SKM-1 treated with dmso at 0.1 percent for 144 hours (cell line): ENCODE measurements around the gene NDFIP2.

ENCODE experiments used
- DNase-seq: peaks from one replicate; lab custom pipeline; 2025; ENCODE audit not compliant: unreplicated experiment; lab: John Stamatoyannopoulos, UW

The NDFIP2 gene, protein sequence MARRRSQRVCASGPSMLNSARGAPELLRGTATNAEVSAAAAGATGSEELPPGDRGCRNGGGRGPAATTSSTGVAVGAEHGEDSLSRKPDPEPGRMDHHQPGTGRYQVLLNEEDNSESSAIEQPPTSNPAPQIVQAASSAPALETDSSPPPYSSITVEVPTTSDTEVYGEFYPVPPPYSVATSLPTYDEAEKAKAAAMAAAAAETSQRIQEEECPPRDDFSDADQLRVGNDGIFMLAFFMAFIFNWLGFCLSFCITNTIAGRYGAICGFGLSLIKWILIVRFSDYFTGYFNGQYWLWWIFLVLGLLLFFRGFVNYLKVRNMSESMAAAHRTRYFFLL

DNA sequence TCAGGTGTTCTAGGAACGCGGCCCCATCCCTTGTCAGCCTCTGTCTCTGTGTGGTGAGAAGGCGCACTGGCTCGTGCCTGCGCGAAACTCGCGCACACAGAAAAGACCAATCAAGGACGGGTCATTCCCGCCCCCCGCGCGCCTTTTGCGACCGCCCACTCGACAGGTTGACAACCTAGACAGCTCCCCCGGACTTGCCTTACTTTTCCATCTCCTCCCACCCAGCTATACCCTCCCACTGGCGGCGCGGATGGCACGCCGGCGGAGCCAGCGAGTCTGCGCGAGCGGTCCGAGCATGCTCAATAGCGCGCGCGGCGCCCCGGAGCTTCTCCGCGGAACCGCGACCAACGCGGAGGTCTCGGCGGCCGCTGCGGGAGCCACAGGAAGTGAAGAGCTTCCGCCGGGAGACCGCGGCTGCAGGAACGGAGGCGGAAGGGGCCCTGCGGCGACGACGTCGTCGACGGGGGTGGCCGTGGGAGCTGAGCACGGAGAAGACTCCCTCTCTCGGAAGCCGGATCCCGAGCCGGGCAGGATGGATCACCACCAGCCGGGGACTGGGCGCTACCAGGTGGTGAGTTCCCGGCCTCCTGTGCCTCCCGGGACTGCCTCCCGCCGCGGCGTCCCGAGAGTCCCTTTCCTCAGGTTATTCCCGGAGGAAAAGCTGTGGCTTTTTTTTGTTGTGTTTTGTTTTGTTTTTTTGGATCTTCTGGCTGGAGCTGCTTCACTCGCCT, at the start of gene NDFIP2:
Gene NDFIP2, plus strand, starts transcription at position 202 of the 731 bp plus-strand sequence. Its CDS starts 49 bp downstream, at position 251.
- peak; percentile 68 for DNase-seq

DNA sequence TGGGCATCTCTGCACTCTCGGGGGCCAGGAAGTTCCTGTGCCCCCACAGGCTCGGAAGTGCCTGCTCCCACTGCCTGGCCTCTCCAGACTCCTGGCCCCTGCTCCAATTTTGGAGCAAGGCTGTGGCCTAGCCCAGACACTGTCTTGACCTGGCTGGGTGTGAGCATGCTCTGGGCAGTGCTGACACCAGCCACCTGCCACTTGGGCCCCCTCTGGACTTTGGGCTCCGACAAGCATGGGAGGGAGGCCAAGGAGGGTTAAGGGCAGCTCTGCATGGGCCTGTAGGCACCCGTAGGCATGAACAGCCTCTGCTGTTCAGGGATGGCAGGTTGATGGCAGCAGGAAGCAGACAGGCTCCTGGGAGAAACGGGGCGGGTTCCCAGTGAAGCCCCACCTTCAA, 48.9 kb upstream of the NDFIP2 start:
- no peak for DNase-seq

DNA sequence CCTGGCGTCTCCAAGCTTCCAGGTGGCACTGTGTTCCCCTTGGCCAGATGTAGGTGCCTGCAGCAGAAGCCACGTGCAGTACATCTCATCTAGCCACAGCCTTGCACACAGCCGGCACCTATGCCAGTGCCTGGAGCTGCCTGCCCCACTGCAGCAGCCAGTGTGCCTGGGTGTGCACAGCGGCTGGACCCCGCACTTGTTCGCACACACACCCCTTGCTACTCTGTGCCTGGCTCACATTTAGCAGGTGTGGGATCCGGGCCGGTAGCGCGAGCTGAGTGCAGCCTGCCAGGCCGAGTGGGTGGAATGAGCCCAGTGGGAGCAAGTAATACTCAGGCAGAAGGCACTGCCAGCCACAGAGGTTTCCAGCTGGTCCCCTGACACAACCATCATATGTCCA, 48.0 kb upstream of the NDFIP2 start:
- DNase-seq = no peak

DNA sequence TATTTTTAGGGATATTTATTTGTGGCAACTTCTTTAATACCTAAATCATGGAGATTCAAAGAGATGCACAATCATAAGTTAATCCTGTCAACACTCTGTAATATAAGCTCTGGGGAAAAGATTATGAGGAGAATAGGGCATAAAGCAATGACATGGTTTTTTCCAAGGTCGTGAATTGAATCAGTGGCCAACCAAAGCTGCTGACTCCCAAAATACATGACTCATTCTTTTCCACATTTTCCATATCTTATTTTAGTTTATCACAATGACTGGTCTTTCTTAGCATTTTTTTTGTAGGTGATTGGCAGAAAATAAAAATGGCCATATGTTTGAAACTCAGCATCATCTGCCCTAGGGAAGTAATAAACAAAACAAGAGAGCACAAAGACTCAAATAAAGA, 46.4 kb upstream of the NDFIP2 start:
- DNase-seq = no peak

DNA sequence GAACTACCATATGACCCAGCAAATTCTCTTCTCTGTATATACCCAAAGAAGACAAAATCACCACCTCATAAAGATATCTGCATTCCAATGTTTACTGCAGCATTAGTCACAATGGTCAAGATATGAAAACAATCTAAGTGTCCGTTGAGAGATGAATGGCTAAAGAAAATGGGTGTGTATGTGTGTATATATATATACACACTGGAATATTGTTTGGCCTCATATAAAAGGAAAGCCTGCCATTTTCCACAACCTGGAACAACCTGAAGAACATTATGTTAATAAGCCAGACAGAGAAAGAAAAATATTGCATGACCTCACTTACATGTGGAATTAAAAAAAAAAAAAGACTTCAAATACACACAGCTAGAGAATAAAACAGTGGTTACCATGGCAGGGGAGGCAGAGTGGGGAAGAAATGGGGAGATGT, 45.4 kb upstream of the NDFIP2 start:
- no peak for DNase-seq

DNA sequence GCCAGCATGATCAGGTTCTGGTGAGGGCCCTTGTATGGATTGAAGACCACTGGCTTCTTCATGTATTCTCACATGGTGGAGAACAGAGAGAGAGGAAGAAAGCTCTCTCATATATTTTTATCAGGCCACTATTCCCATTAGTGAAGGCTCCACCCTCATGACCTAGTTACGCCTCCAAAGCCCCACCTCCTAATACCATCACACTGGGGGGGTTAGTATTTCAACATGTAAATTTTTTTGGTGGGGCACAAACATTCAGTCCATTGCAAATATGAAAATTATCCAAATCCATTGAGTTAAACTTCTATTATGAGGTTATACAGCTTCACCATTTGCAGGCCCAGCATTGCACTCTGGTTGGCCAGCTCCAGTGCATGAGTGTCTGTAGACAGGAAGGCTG, 41.7 kb upstream of the NDFIP2 start:
- no peak for DNase-seq

DNA sequence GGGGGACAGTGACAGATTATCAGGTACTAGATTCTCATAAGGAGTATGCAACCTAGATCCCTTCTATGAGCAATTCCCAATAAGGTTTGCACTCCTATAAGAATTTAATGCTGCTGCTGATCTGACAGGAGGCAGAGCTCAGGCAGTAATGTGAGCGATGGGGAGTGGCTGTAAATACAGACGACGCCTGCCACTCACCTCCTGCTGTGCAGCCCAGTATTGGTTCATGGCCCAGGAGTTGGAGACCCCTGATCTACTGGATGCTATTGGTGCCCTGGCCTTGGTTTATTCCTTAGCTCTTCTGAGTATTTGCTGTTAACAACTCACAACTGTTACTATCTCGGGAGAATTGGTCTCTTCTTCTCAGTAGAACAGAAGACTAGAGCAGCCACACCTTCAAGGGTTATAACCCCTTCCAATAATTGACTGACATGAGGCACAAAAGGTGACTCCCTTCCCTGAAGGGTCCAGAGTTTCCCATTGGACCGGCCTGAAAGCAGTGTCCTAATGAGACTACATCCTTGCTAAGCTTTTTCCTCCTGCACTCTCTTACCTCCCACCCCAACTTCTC, 39.9 kb upstream of the NDFIP2 start:
- no peak for DNase-seq

DNA sequence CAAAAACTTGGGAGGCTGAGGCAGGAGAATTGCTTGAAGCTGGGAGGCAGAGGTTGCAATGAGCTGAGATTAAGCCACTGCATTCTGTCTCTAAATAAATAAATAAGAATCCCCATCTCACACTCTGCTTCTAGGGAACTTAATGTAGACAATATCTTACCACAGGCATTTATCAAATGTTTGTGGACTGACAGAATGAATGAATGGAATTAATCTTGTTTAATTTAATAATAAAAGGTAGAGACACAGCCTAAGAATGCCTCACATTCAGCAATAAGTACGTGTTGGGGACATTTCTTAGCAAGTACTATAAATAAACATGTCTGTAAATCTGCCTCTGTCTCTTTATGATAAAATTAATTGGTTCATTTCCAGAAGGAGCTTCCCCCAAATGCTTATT, 38.7 kb upstream of the NDFIP2 start:
- DNase-seq = no peak

DNA sequence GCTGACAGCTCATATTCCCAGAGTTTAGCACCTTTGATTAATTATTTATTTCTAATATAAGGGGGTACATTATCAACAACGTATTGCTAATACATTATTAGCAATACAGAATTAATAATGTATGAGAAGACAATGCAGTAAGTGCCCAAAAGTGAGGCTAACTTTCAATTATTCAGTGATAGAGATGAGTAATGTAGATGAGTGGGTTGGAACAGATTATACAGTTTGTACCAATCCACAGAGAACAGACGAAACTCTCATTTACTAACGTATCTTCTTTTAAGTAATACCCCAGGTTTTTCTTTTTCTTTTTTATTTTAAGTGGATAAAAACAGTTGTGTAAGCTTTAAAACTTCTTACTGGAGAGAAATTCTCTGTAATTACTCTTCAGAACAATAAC, 38.2 kb upstream of the NDFIP2 start:
- no peak for DNase-seq

DNA sequence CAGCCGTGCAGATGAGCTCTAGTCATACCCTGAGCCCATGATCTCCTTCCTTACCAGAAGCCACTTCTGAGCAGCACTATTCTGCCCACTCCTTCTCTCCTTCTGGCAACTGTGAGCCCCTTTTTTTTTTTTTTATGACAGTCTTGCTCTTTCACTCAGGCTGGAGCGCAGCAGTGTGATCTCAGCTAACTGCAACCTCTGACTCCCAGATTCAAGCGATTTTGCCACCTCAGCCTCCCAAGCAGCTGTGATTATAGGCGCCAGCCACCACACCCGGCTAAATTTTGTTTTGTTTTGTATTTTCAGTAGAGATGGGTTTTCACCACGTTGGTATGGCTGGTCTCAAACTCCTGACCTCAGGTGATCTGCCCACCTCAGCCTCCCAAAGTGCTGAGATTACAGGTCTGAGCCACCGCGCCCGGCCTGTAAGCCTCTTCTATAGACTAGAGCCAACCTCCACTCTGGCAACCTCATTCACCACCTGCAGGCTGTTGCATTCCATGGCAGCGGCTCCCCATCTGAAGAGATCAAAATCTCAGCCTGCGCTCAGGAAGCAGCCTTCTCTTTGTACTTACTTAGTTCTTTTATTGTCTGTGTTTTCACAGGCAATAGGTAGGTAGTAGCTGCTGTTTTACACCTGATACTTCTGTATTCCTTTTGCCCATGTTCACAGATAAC, 34.8 kb upstream of the NDFIP2 start:
- no peak for DNase-seq

DNA sequence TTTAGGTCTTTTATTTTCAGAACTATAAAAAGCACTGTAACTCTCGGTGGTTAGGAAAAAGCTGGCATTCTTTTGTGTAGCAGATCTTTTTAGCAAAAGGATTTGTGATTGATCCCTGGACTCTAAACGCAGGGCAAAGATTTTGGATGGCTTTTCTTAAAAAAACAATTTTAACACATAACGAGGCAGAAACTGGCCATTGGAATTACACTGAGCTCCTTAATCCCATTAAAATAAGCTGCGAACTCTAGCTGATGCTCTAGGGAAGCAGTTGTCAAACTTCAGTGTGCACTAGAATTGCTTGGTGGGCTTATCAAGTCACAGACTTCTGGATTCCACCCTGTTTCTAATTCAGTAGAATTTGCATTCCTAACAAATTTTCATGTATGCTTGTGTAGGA, 33.8 kb upstream of the NDFIP2 start:
- no peak for DNase-seq

DNA sequence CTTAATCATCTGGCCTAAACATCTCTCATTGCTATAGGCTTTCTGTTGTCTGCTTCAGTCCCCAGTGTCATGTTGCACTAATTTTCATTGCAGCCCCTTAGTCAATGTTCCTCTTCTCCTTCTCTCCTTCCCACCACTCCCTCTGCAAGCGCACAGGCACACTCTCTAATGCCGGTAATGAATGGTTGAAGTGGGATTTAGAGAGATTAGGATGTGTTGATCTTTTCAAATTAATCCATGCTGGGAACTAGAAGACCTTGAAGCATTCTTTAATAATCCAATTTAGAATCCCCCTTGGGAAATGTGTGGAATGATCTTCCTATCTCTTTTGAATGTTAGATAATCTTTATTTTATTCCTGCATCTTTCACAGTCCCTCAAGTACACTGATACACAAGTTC, 33.2 kb upstream of the NDFIP2 start:
- DNase-seq = no peak

DNA sequence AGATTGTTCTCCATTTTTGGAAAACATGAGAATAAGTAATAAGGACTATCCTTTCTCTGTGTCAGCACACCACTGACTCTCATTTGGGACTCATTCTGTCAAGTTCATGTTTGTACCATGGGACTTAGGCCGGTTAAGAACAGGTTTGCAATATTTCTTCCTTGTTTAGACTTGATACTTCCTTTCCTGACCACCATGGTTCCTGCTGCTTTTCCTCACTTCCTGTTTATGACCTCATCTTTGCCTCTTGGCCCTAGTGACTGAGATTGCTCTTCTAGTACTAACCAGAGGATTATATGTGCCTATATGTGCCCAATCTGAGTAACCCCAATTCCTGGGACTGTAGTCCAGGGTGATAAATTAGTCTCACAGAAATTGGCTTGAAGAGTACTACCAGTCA, 32.5 kb upstream of the NDFIP2 start:
- peak; percentile 69 for DNase-seq

DNA sequence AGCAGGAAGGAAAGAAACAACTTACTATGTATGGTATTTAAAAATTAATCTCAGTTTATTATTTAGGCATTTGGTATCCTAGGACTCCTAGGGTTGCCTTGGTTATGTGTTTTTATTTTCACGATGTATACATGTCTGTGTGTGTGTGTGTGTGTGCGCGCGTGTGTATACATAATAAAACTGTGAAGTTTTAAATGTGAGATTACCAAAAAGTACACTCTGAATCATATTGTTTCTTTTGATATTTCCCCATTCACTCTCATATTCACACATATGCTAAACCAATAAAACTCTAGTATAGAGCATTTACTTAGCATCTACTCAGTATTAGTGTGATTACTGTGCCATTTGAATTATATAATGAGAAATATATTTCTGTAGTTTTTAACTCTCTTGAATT, 30.8 kb upstream of the NDFIP2 start:
- no peak for DNase-seq

DNA sequence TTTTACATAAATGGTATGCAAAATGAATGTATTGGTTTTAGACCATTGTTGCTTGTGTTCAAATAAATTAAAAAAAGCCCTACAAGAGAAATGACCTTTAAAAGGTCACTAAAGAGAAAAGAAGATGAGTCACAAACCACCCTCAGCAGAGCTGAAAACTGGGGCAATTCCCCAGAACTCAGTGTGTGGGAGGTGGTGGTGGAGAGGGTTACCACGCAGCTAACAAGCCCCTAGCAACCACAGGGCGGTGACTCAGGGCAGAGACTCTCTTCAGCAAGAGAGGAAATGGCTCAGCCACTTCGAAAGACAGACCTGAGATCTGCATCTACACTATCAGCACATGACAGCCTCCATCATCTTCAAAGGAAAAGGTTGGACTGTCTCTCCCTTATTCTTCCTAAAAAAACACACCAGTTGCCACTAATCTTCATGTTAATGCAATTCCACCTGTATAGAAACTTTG, 29.4 kb upstream of the NDFIP2 start:
- peak; percentile 75 for DNase-seq

DNA sequence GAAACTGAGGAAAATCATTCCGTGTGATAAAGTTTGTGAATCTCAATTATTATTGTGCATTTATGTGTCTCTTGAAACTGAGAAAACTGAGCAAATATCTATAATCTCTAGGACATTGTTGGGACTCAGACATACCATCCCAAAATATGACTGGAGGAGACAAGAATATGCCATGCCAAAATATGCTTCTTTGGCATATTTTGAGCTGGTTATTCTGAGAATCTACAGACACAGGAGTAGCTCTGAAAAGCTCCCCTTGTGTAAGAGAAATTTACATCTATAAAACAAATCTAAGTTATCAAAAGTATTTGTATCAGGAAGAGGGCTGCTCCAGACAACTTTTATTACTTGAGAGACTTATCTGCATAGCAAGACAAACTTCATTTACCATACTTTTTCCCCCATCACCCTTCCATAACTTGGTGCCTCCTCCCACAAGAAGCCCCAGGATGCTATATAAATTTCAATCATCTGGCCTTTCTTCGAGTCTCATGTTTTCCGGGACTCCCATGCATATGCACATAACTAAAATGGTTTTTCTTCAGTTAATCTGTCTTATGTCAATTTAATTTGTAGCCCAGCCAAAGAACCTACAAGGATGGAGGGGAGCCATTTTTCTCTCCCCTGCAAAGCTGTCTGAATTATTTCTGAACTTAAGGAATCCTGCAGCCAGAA, 28.6 kb upstream of the NDFIP2 start:
- no peak for DNase-seq

DNA sequence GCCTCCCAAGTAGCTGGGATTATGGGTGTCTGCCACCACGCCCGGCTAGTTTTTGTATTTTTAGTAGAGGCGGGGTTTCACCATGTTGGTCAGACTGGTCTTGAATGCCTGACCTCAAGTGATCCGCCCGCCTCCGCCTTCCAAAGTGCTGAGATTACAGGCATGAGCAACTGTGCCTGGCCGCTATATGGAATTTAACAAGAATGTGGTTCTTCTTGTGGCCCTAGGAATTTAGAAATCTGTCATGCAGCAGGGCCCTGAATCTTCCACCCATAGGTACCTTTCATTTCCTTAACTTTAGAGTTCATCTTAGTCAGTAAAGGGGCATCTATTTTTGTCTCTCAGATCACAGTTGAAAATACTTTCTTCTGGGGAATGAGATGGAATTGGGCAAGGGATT, 25.6 kb upstream of the NDFIP2 start:
- DNase-seq = no peak

DNA sequence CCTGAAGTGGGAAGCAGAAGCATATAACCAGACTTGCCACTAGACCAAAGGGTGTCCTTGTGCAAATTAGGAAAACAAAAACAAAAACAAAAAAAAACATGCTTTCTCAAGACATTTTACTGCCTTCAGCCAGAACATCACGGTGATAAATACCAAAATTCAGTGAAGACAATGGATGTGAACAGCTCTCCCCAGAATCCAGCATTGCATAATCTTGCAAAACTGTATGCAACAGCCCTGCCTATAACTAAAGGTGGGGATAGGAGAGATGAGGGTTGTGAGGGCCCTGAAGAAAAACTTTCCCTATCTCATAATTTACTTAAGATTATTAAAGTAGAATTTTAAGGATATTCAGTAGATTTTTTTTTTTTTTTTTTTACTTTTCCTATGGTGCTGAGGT, 24.9 kb upstream of the NDFIP2 start:
- no peak for DNase-seq

DNA sequence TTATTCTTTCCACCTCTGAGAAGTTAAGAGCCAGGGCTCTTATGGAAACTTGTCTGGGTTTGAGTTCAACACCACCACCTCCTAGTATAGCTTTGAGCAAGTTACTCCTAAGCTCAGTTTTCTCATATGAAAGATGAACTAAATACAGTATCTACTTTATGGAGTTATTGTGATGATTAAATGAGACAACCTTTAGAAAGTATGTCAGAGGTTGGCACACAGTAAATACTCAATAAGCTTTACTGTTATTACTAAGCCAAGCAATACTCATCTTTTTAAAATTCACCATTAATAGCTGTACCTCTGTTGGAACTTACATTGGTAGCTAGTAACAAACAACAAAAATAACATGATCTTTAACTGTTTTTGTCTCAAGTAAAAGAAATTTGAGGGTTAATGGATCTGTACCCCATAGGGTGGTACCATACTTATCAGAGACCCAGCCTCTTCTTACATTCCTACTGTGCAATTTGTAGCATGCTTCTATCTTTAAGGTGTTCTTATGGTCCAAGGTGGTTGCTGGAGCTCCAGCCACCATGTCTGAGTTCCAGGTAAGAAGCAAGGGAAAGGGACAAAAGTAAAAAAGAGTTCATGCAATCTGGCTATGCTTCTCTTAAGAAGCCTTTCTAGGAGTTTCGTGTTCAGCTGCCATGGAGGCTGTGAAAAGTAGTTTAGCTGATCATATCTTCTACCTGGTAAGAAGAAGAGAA, 24.1 kb upstream of the NDFIP2 start:
- no peak for DNase-seq

DNA sequence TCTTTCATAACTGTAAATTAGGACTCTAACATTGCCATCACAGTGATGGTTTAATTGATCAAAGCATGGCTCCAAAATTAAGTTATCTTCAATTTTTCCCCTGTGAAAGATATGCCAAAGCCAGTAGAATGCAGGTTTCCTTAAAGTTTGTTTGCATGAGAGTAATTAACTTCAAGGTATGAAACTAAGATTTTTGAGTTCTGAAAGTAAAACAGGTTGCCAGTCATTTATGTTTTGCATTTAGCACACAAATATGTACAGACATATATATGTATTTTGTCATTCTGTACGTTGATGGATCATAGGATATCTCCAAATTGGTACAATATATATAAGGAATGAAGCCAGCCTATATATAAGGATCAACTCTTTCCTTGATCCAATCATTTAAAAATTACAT, 23.6 kb upstream of the NDFIP2 start:
- no peak for DNase-seq
